H1 (cell line): ENCODE measurements around the gene XYLB. TPM values are rescaled to one million over a fixed set of nuclear protein-coding genes. Genes with fewer than 3 reads are reported as not detected.

Source experiments
- HDAC2 ChIP-seq, 2 experiments: fragments of 300-600 bp in 1 of 2; sonication (generic) in 1 of 2; IDR thresholded peaks; 2 replicates each; pipeline ENCODE4 v1.6.1; 2011 to 2012; ENCODE audit warnings: low read depth in 2 of 2, low read length in 2 of 2, mild to moderate bottlenecking in 2 of 2, moderate library complexity in 2 of 2, borderline replicate concordance in 1 of 2, inconsistent platforms in 1 of 2
- NRF1 ChIP-seq: IDR thresholded peaks from 2 replicates; pipeline ENCODE4 v1.6.1; 2011; ENCODE audit warnings: mild to moderate bottlenecking, low read depth, low read length, improper control_type of control experiment
- RAD21 ChIP-seq, 2 experiments: IDR thresholded peaks in 1 of 2; conservative IDR thresholded peaks in 1 of 2; 2 replicates each; pipeline ENCODE4 v1.6.1; 2011; ENCODE audit warnings: low read depth in 2 of 2, low read length in 2 of 2, improper control_type of control experiment in 1 of 2, inconsistent platforms in 1 of 2, mild to moderate bottlenecking in 1 of 2, moderate library complexity in 1 of 2
- polyA plus RNA-seq, 7 experiments: library from polyadenylated mRNA; depleted of rRNA in 3 of 7; stranded (reverse) in 5 of 7; unstranded in 2 of 7; fragments of >200 nt in 5 of 7; fragments of 200-250 nt in 2 of 7; gene quantifications; 1 replicate in 5 of 7; 2 replicates in 1 of 7; 4 replicates in 1 of 7; pipeline versions ENCODE4 v1.2.1 to v1.2.3, GENCODE V29; 2011 to 2013; ENCODE audit warnings: missing spikeins in 2 of 7, mixed read lengths in 2 of 7
- total RNA-seq: library from RNA; stranded (reverse); fragmentation: NEBNext Ultra II Directional; extraction: Animal tissue kit (Norgen Biotek cat#: 25700); gene quantifications from 2 replicates; pipeline ENCODE4 v1.2.1, GENCODE V29; 2021

Gene XYLB
- total and polyA plus RNA-seq, 2 of the 8 experiments (the other 6 are each of a cell fraction or from before 2014, with no cell fraction given): 1.7 to 5.5 TPM

GRCh38 chr3:38396861-38397260 is 50.3 kb downstream of the XYLB start (continued):
- TF ChIP-seq NRF1 (no peak), HDAC2 (IDR thresholded peaks at IDR 0.05; ENCODE audit: borderline replicate concordance in 1 of 2, low read depth in 2 of 2, low read length in 2 of 2) (no peak), RAD21 (IDR thresholded peaks at IDR 0.05 in 1 of 2, conservative IDR thresholded peaks at IDR 0.05 in 1 of 2; ENCODE audit: low read depth in 2 of 2, low read length in 2 of 2) (no peak)
